ENCODE measurements around the gene PTEN. TPM values are rescaled to one million over a fixed set of nuclear protein-coding genes. Genes with fewer than 3 reads are reported as not detected.

The PTEN gene
- total RNA-seq, 6 experiments from 2014 or later: 49.3 to 72.7 (median 63.5) TPM

DNA sequence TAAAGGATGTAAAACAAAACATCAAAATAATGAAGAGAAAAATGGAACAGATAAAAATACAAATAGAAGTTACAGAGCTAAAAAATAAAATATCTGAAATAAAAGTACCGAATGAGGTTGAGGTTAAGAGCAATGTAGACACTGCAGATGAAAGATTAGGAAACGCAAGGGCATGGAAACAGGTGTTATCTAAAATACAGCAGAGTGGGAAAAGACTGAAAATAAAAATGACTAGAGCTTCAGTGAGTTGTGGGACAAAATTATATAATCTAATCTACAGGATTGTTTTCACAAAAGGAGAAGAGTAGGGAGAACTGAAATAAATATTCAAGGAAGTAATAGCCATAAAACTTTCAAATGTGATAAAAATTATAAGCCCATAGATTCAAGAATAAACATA lies 123.8 kb downstream of the PTEN start:
- Mint-ChIP-seq H3K27me3 (ENCODE audit: insufficient read depth) (peaks cover 1% of the 10 kb centered on the region; the same call in 1 of the 2 replicates), H3K4me1 (ENCODE audit: low read depth) (no peaks in the 10 kb centered on the region), H3K36me3 (ENCODE audit: low read depth) (no peaks in the 10 kb centered on the region), H3K27ac (no peak overlapping the region), H3K9me3 (no peaks in the 10 kb centered on the region), H3K4me3 (no peak overlapping the region)
- DNase-seq: no peak
- TF ChIP-seq, protein P1, sequence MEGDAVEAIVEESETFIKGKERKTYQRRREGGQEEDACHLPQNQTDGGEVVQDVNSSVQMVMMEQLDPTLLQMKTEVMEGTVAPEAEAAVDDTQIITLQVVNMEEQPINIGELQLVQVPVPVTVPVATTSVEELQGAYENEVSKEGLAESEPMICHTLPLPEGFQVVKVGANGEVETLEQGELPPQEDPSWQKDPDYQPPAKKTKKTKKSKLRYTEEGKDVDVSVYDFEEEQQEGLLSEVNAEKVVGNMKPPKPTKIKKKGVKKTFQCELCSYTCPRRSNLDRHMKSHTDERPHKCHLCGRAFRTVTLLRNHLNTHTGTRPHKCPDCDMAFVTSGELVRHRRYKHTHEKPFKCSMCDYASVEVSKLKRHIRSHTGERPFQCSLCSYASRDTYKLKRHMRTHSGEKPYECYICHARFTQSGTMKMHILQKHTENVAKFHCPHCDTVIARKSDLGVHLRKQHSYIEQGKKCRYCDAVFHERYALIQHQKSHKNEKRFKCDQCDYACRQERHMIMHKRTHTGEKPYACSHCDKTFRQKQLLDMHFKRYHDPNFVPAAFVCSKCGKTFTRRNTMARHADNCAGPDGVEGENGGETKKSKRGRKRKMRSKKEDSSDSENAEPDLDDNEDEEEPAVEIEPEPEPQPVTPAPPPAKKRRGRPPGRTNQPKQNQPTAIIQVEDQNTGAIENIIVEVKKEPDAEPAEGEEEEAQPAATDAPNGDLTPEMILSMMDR (IDR thresholded peaks at IDR 0.05): no peak

DNA sequence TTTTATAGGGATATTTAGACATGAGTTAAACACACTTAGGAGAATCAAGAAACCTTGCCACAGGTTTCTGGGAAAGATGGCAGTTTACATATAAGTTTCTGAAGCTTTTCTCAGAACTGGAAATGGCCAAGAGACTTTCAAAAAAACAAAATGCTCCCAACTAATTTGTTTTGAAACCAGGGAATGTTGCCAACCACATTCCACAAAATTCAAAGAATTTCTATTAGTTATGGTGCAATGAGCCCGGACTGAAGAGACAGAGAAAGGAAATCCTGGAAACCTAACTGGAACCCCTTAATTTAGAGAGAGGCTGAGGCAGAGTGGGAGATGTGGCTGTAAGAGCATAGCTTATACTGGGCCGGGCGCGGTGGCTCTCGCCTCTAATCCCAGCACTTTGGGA lies 128.5 kb downstream of the PTEN start:
- no peaks in the 10 kb centered on the region for H3K36me3 Mint-ChIP-seq (ENCODE audit: low read depth)
- no peak overlapping the region; the same call in 1 of the 2 replicates for H3K27ac Mint-ChIP-seq
- H3K27me3 Mint-ChIP-seq (ENCODE audit: insufficient read depth): peaks cover 2% of the 10 kb centered on the region; the same call in 1 of the 2 replicates
- H3K9me3 Mint-ChIP-seq: no peaks in the 10 kb centered on the region
- TF ChIP-seq, protein P1 (IDR thresholded peaks at IDR 0.05): no peak
- DNase-seq: no peak
- no peak overlapping the region for H3K4me3 Mint-ChIP-seq
- no peaks in the 10 kb centered on the region for H3K4me1 Mint-ChIP-seq (ENCODE audit: low read depth)

- peaks cover 6% of the 10 kb centered on the region; the same call in 1 of the 2 replicates for H3K9me3 Mint-ChIP-seq
- no peak overlapping the region for H3K4me3 Mint-ChIP-seq
- TF ChIP-seq, protein P1 (IDR thresholded peaks at IDR 0.05): no peak
- H3K27ac Mint-ChIP-seq: peak overlapping the region; percentile 57; the same call in 1 of the 2 replicates
- H3K27me3 Mint-ChIP-seq (ENCODE audit: insufficient read depth): peaks cover 1% of the 10 kb centered on the region; the same call in 1 of the 2 replicates
- DNase-seq: peak; percentile 46
- H3K36me3 Mint-ChIP-seq (ENCODE audit: low read depth): peaks cover 5% of the 10 kb centered on the region
- H3K4me1 Mint-ChIP-seq (ENCODE audit: low read depth): peaks cover 16% of the 10 kb centered on the region
Observed at GRCh38 chr10:88004451-88004850, 141.0 kb downstream of the PTEN start.

GRCh38 chr10:88006261-88006660 lies 142.8 kb downstream of the PTEN start:
- Mint-ChIP-seq H3K27me3 (ENCODE audit: insufficient read depth) (peaks cover 1% of the 10 kb centered on the region; the same call in 1 of the 2 replicates), H3K4me3 (no peak overlapping the region), H3K36me3 (ENCODE audit: low read depth) (no peaks in the 10 kb centered on the region), H3K4me1 (ENCODE audit: low read depth) (peaks cover 16% of the 10 kb centered on the region), H3K27ac (no peak overlapping the region), H3K9me3 (no peaks in the 10 kb centered on the region)
- TF ChIP-seq, protein P1 (IDR thresholded peaks at IDR 0.05): no peak
- DNase-seq: no peak

- Mint-ChIP-seq H3K27ac (no peak overlapping the region), H3K9me3 (no peaks in the 10 kb centered on the region), H3K4me1 (ENCODE audit: low read depth) (peaks cover 30% of the 10 kb centered on the region), H3K36me3 (ENCODE audit: low read depth) (no peaks in the 10 kb centered on the region), H3K27me3 (ENCODE audit: insufficient read depth) (peaks cover 1% of the 10 kb centered on the region; the same call in 1 of the 2 replicates), H3K4me3 (no peak overlapping the region)
- TF ChIP-seq, protein P1 (IDR thresholded peaks at IDR 0.05): no peak
- DNase-seq: no peak
Observed at GRCh38 chr10:88008866-88009470, 145.5 kb downstream of the PTEN start.

All from HFFc6 (cell line).